GM12864 (cell line): ENCODE data around the gene HEPACAM.
"Not testable (repeated sequence)": the region's sequence is repeated elsewhere in the genome, so short reads cannot be mapped to it uniquely, and the experiment has no call there.

Experiments used
- DNase-seq: peaks from one replicate; pipeline ENCODE4 v3.0.0-alpha.2; 2011; ENCODE audit warnings: low read depth
- H3K4me3 ChIP-seq: 2 replicates; pipeline ENCODE4 v1.5.1; 2011; ENCODE audit warnings: mild to moderate bottlenecking, low read depth, low read length, control low read depth
- CTCF ChIP-seq: IDR thresholded peaks from 2 replicates; pipeline ENCODE4 v1.5.1; 2011; ENCODE audit warnings: low read depth, mild to moderate bottlenecking, moderate library complexity, low read length, control low read depth, inconsistent platforms; ENCODE audit errors: missing control alignments

HEPACAM gene

GRCh38 chr11:124976531-124976930, 40.7 kb upstream of the HEPACAM start:
- no peak for TF ChIP-seq CTCF
- DNase-seq: no peak
- no peak overlapping the region for H3K4me3 ChIP-seq

GRCh38 chr11:124971810-124972209, 36.0 kb upstream of the HEPACAM start:
- no peak for DNase-seq
- TF ChIP-seq CTCF: no peak
- no peak overlapping the region for H3K4me3 ChIP-seq

- TF ChIP-seq CTCF: peak; percentile 11
- DNase-seq: no peak
- no peak overlapping the region for H3K4me3 ChIP-seq
Observed at GRCh38 chr11:124970925-124971324, 35.1 kb upstream of the HEPACAM start.

- not testable (repeated sequence) for DNase-seq
Observed at GRCh38 chr11:124968197-124968596, 32.4 kb upstream of the HEPACAM start.

GRCh38 chr11:124961972-124962609, 26.2 kb upstream of the HEPACAM start:
- H3K4me3 ChIP-seq: no peak overlapping the region
- peak; percentile 40 for DNase-seq
- TF ChIP-seq CTCF: peak; percentile 57

More at GRCh38 chr11:124968197-124968596, 32.4 kb upstream of the HEPACAM start:
- not testable (repeated sequence) for H3K4me3 ChIP-seq

GRCh38 chr11:124955035-124955434, 19.2 kb upstream of the HEPACAM start:
- DNase-seq: no peak
- TF ChIP-seq CTCF: no peak
- H3K4me3 ChIP-seq: no peak overlapping the region; the same call in 1 of the 2 replicates

- no peak for DNase-seq
- TF ChIP-seq CTCF: no peak
- peak overlapping the region; percentile 78 for H3K4me3 ChIP-seq
Observed at GRCh38 chr11:124954590-124954955, 18.7 kb upstream of the HEPACAM start.
